Thyroid gland (tissue), 4 donors: ENCODE data around the gene GRM1. TPM values are rescaled to one million over a fixed set of nuclear protein-coding genes. Genes with fewer than 3 reads are reported as not detected.

Experiments used
- DNase-seq, 2 donors: peaks; one replicate each; pipeline ENCODE4 v3.0.0-alpha.2; 2019
- H3K27ac ChIP-seq, 3 donors: fragments of 200-600 bp; sonication (generic); 1 replicate in 2 of 3; 2 replicates in 1 of 3; pipeline ENCODE4 v1.5.1; 2016 to 2019; ENCODE audit warnings: mild to moderate bottlenecking in 1 of 3, moderate library complexity in 1 of 3
- H3K27me3 ChIP-seq: fragments of 200-600 bp; sonication (generic); one replicate; pipeline ENCODE4 v1.5.1; 2019
- H3K36me3 ChIP-seq, 2 donors: fragments of 200-600 bp; sonication (generic); one replicate each; pipeline ENCODE4 v1.5.1; 2016 to 2019
- H3K4me1 ChIP-seq, 2 donors: fragments of 200-600 bp; sonication (generic); one replicate each; pipeline ENCODE4 v1.5.1; 2017 to 2019
- H3K4me3 ChIP-seq, 3 donors: fragments of 200-600 bp; sonication (generic); replicated peaks in 1 of 3; 1 replicate in 2 of 3; 2 replicates in 1 of 3; pipeline ENCODE4 v1.5.1; 2016; ENCODE audit warnings: mild to moderate bottlenecking in 1 of 3
- H3K9me3 ChIP-seq: fragments of 200-600 bp; sonication (generic); one replicate; pipeline ENCODE4 v1.5.1; 2017
- POLR2A ChIP-seq, 2 donors: fragments of 450-650 bp; IDR thresholded peaks; one replicate each; pipeline ENCODE4 v1.6.1; 2017; ENCODE audit warnings: antibody characterized with exemption in 2 of 2, mild to moderate bottlenecking in 2 of 2, moderate library complexity in 1 of 2
- whole genome bisulfite sequencing, 2 donors: methylation state at CpG; one replicate each; pipeline ENCODE4 v1.1.5; 2017; 5-methylcytosine and 5-hydroxymethylcytosine counted together
- intact Hi-C: fragments of 100-400 bp; cut with DNase I; formaldehyde crosslinking; loops from one replicate; pipeline ENCODE4 v1.15.1; 2023
- total RNA-seq, 4 donors: library from RNA; depleted of rRNA; stranded (reverse); fragments of >200 nt; gene quantifications; one replicate each; pipeline ENCODE4 v1.2.3, GENCODE V29; 2016
- TF ChIP-seq, protein P1 (sequence below), 6 experiments: fragments of 200-600 bp in 3 of 6; fragments of 450-650 bp in 3 of 6; sonication (generic) in 3 of 6; IDR thresholded peaks; one replicate each; pipeline ENCODE4 v1.5.1; 2016 to 2019; ENCODE audit warnings: antibody characterized with exemption in 6 of 6, mild to moderate bottlenecking in 2 of 6, inconsistent platforms in 1 of 6, moderate library complexity in 1 of 6

GRM1 gene
- total RNA-seq, 4 donors from 2014 or later = 0.29 to 2.5 (median 0.48) TPM

DNA sequence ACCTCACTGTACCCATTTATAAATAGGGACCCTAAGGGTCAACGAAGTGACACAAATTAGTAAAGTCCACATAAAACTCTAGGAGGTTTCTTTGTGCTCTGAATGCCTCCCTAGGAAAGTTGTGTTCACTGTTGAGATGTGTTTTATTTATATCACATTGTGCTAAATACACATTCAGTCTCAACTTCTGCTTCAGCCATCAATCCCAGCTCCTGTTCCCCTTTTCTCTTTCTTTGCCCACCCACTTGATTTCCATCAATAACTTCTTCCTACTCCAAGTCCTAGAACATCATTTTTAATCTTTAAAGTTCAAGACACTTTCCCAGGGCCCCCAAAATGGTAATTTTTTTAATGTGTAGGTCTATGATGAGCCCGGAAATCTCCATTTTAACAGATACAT lies 306.5 kb downstream of the GRM1 start:
- no peak for DNase-seq
- Histone ChIP-seq H3K27me3 (no peaks in the 10 kb centered on the region), H3K27ac (no peak overlapping the region), H3K4me3 (no peak overlapping the region), H3K36me3 (no peaks in the 10 kb centered on the region), H3K4me1 (peaks cover 3 to 9% of the 10 kb centered on the region in 2 donors), H3K9me3 (no peaks in the 10 kb centered on the region)
- 86 to 89% methylated on average over 2 of the region's 2 CpGs for WGBS, 2 donors
- intact Hi-C loops = no loop called here
- TF ChIP-seq, protein P1, sequence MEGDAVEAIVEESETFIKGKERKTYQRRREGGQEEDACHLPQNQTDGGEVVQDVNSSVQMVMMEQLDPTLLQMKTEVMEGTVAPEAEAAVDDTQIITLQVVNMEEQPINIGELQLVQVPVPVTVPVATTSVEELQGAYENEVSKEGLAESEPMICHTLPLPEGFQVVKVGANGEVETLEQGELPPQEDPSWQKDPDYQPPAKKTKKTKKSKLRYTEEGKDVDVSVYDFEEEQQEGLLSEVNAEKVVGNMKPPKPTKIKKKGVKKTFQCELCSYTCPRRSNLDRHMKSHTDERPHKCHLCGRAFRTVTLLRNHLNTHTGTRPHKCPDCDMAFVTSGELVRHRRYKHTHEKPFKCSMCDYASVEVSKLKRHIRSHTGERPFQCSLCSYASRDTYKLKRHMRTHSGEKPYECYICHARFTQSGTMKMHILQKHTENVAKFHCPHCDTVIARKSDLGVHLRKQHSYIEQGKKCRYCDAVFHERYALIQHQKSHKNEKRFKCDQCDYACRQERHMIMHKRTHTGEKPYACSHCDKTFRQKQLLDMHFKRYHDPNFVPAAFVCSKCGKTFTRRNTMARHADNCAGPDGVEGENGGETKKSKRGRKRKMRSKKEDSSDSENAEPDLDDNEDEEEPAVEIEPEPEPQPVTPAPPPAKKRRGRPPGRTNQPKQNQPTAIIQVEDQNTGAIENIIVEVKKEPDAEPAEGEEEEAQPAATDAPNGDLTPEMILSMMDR (IDR thresholded peaks at IDR 0.05) = no peak
- TF ChIP-seq POLR2A (IDR thresholded peaks at IDR 0.05) = no peak

DNA sequence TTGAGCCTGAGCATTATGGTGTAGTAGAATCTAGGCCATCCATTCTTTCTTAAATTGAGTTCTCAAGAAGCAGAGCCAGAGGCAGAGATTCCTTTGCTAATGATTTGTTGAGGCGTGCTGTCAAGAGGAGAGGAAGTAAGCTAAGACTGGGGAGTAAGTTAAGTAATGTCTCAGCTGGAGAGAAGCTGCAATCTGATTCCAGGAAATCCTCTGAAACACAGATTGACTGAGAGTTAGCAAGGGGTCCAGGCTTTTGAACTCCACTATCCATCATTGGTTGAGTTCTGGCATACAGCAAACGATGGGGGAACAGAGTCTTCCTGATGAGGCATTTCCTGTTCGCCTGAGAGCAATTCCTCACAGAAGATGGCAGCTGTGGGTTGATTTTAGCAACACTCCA lies 307.3 kb downstream of the GRM1 start:
- Histone ChIP-seq H3K9me3 (no peaks in the 10 kb centered on the region), H3K36me3 (no peaks in the 10 kb centered on the region), H3K27me3 (no peaks in the 10 kb centered on the region), H3K4me3 (no peak overlapping the region), H3K4me1 (peaks cover 4 to 10% of the 10 kb centered on the region in 2 donors), H3K27ac (no peak overlapping the region)
- intact Hi-C loops = no loop called here
- DNase-seq = no peak
- TF ChIP-seq, protein P1 (IDR thresholded peaks at IDR 0.05) = no peak
- TF ChIP-seq POLR2A (IDR thresholded peaks at IDR 0.05) = no peak
- WGBS, 2 donors = 59 to 69% methylated on average over 3 of the region's 3 CpGs

DNA sequence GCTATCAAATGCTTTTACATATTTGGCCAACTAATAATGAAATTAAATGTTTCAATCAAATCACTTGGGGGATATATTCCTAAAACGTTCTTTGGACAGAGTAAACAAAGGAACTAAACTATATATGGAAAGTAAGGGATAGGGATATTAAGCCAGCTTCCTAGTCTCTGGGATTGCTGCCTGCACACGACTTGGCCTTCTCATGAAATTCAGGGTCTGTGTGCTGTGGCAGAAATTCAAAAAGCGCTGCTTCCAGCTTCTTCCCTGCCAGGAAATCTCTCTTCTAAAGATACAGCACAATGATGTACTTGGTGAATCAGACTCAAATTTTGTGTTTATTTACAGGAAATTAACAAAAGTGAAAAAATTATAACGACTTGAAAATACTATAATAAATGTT lies 308.5 kb downstream of the GRM1 start:
- intact Hi-C loops = no loop called here
- WGBS, 2 donors = 57 to 58% methylated on average over 4 of the region's 4 CpGs
- no peak for DNase-seq
- Histone ChIP-seq H3K4me1 (peaks cover 6 to 10% of the 10 kb centered on the region in 2 donors), H3K4me3 (no peak overlapping the region), H3K27ac (no peak overlapping the region), H3K9me3 (no peaks in the 10 kb centered on the region), H3K27me3 (no peaks in the 10 kb centered on the region), H3K36me3 (no peaks in the 10 kb centered on the region)
- TF ChIP-seq, protein P1 (IDR thresholded peaks at IDR 0.05) = no peak
- no peak for TF ChIP-seq POLR2A (IDR thresholded peaks at IDR 0.05)

DNA sequence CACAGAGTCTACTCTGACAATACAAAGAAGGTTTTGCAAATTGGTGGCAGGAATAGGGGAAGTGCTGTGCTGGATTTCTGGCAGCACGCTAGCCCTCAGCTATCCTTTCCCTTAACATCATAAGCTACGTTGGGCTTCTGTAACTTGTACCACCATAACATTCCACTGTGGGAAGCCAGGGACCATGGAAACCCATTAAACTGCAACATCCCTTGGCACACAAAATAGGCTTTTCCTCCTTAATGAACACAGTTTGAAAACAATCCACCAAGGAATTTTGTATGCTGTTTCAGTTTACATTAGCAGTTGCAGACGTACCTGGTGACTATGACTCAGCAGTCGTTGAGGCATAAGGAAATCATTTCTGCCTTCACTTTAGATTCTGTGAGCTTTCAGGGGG lies 310.9 kb downstream of the GRM1 start:
- TF ChIP-seq, protein P1 (IDR thresholded peaks at IDR 0.05) = no peak
- no peak for TF ChIP-seq POLR2A (IDR thresholded peaks at IDR 0.05)
- intact Hi-C loops = no loop called here
- no peaks in the 10 kb centered on the region for H3K36me3 ChIP-seq
- DNase-seq = peak; percentile 6 to 30
- no peak overlapping the region for H3K4me3 ChIP-seq
- no peaks in the 10 kb centered on the region for H3K9me3 ChIP-seq
- peak overlapping the region in 2 of 3 donors; percentile 35 to 63 for H3K27ac ChIP-seq
- WGBS, 2 donors = 36 to 43% methylated on average over 4 of the region's 4 CpGs
- H3K4me1 ChIP-seq = peaks cover 6 to 10% of the 10 kb centered on the region in 2 donors
- H3K27me3 ChIP-seq = no peaks in the 10 kb centered on the region

DNA sequence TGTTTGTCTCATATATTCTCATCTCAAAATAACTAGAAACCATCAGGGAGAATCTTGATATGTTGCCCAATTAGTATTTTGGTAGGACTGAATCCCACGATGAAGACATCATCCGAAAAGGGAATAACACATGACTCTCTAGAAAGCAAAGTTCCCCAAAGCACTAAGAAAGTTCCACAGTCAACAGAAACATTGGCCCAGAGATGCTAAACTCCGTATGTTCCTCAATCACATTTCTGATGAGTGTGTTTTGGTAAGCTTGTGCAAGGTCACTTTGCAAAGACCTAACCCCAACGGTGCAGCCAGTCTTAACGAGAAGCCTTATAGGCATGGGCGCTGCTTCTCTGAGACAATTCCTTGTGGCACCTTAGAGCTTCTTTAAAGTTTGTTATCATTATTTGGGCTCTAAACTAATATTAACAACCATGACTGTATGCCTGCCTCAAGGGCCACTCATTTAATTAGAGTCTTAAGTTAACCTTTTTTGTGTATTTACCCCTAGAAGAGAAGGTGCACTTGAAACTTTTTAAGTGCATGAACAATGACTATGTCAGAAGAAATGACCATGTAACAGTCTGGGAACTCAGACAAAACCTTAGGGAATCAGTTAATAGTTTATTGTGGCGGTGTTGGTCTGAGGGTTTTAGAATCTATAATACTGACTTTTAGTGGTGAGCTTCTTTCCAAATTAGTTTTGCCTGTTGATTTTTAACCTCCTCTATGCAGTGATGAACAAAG lies 312.8 kb downstream of the GRM1 start:
- Histone ChIP-seq H3K4me3 (no peak overlapping the region), H3K36me3 (no peaks in the 10 kb centered on the region), H3K27me3 (no peaks in the 10 kb centered on the region), H3K27ac (no peak overlapping the region), H3K4me1 (peaks cover 6 to 10% of the 10 kb centered on the region in 2 donors), H3K9me3 (no peaks in the 10 kb centered on the region)
- intact Hi-C loops = no loop called here
- no peak for DNase-seq
- 60 to 62% methylated on average over 7 of the region's 7 CpGs for WGBS, 2 donors
- TF ChIP-seq POLR2A (IDR thresholded peaks at IDR 0.05) = no peak
- TF ChIP-seq, protein P1 (IDR thresholded peaks at IDR 0.05) = no peak
